Measurements from ENCODE around the gene PWP2.
A peak's percentile ranks its signal among the peaks of the same experiment; 100 is the strongest.

The PWP2 gene

GRCh38 chr21:44065428-44065827, 41.8 kb upstream of the PWP2 start:
- no peak overlapping the region for H3K27ac ChIP-seq (replicated peaks)
- TF ChIP-seq POLR2AphosphoS5 (IDR thresholded peaks at IDR 0.05; ENCODE audit: low read depth) (peak; percentile 56), SPI1 (IDR thresholded peaks at IDR 0.05; ENCODE audit: borderline replicate concordance, low read depth) (peak; percentile 31; the same call in 1 of the 2 replicates), CTCF (IDR thresholded peaks at IDR 0.05; ENCODE audit: insufficient read depth, low read length) (no peak), GABPA (IDR thresholded peaks at IDR 0.05; ENCODE audit: low read depth) (peak; percentile 28; the same call in 1 of the 2 replicates), REST (IDR thresholded peaks at IDR 0.05; ENCODE audit: insufficient replicate concordance, low read depth) (no peak)
- no peak overlapping the region for H3K4me3 ChIP-seq (replicated peaks; ENCODE audit: insufficient read depth, low read length)
- DNase-seq (ENCODE audit: low read depth in 1 of 2, low spot score in 1 of 2): peak; percentile 60 to 88
- H3K27me3 ChIP-seq (ENCODE audit: insufficient read depth, poor library complexity, severe bottlenecking): no peaks in the 10 kb centered on the region

- H3K27me3 ChIP-seq (ENCODE audit: insufficient read depth, poor library complexity, severe bottlenecking): no peaks in the 10 kb centered on the region
- no peak overlapping the region for H3K4me3 ChIP-seq (replicated peaks; ENCODE audit: insufficient read depth, low read length)
- TF ChIP-seq CTCF (IDR thresholded peaks at IDR 0.05; ENCODE audit: insufficient read depth, low read length): no peak
- TF ChIP-seq POLR2AphosphoS5 (IDR thresholded peaks at IDR 0.05; ENCODE audit: low read depth): no peak
- no peak for TF ChIP-seq SPI1 (IDR thresholded peaks at IDR 0.05; ENCODE audit: borderline replicate concordance, low read depth)
- no peak for TF ChIP-seq REST (IDR thresholded peaks at IDR 0.05; ENCODE audit: insufficient replicate concordance, low read depth)
- no peak for TF ChIP-seq GABPA (IDR thresholded peaks at IDR 0.05; ENCODE audit: low read depth)
- no peak for DNase-seq (ENCODE audit: low read depth in 1 of 2, low spot score in 1 of 2)
- no peak overlapping the region for H3K27ac ChIP-seq (replicated peaks)
Observed at GRCh38 chr21:44066116-44066515, 41.1 kb upstream of the PWP2 start.

GRCh38 chr21:44067011-44067839, 40.0 kb upstream of the PWP2 start:
- H3K27ac ChIP-seq (replicated peaks): no peak overlapping the region
- TF ChIP-seq CTCF (IDR thresholded peaks at IDR 0.05; ENCODE audit: insufficient read depth, low read length) (no peak), POLR2AphosphoS5 (IDR thresholded peaks at IDR 0.05; ENCODE audit: low read depth) (no peak), GABPA (IDR thresholded peaks at IDR 0.05; ENCODE audit: low read depth) (no peak), SPI1 (IDR thresholded peaks at IDR 0.05; ENCODE audit: borderline replicate concordance, low read depth) (no peak), REST (IDR thresholded peaks at IDR 0.05; ENCODE audit: insufficient replicate concordance, low read depth) (no peak)
- H3K27me3 ChIP-seq (ENCODE audit: insufficient read depth, poor library complexity, severe bottlenecking): no peaks in the 10 kb centered on the region
- no peak for DNase-seq (ENCODE audit: low read depth in 1 of 2, low spot score in 1 of 2)
- H3K4me3 ChIP-seq (replicated peaks; ENCODE audit: insufficient read depth, low read length): no peak overlapping the region
